ENCODE data around the gene HS6ST2.

DNA sequence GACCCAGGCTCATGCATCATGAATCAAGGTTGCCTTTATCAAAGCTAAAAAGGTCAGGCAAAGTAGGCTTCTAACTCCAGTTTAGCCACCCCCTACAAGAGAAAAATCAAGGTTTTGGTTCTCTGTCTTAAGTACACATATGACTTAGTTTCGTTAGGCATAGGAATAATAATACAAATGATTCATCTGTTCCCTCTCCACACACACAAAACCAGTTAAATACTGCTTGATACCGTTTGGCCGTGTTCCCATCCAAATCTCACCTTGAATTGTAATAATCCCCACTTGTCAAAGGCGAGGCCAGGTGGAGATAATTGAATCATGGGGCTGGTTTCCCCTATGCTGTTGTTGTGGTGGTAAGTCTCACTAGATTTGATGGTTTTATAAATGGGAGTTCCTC is 226.2 kb downstream of the HS6ST2 start:
- TF ChIP-seq CTCF (IDR thresholded peaks at IDR 0.05) (no peak), EZH2 (IDR thresholded peaks at IDR 0.05) (no peak), EZH2phosphoT487 (IDR thresholded peaks at IDR 0.05) (no peak)

All from neural progenitor cell (in vitro differentiated cells).